DOHH2 (cell line): ENCODE measurements around the gene MTOR.

Experiments
- H3F3A ChIP-seq: fragments of 200-600 bp; sonication (generic), shearing (Covaris generic); 2 replicates; pipeline ENCODE4 v1.6.0; 2016; ENCODE audit warnings: antibody characterized with exemption, mild to moderate bottlenecking; ENCODE audit not compliant: control insufficient read depth, insufficient read depth
- H3K27ac ChIP-seq: fragments of 200-600 bp; sonication (generic); 2 replicates; pipeline ENCODE4 v1.5.1; 2014; ENCODE audit warnings: low read depth, mild to moderate bottlenecking, low read length, moderate library complexity
- H3K27me3 ChIP-seq: fragments of 200-600 bp; sonication (generic); 2 replicates; pipeline ENCODE4 v1.6.1; 2014; ENCODE audit warnings: mild to moderate bottlenecking, low read length, mixed read lengths; ENCODE audit not compliant: control insufficient read depth
- H3K36me3 ChIP-seq: fragments of 200-600 bp; sonication (generic); 2 replicates; pipeline ENCODE4 v1.6.1; 2014; ENCODE audit warnings: mild to moderate bottlenecking, low read length, moderate library complexity, mixed read lengths; ENCODE audit not compliant: control insufficient read depth
- H3K4me1 ChIP-seq: fragments of 200-600 bp; sonication (generic); 2 replicates; pipeline ENCODE4 v1.6.1; 2014; ENCODE audit warnings: mild to moderate bottlenecking, low read length, mixed read lengths; ENCODE audit not compliant: control insufficient read depth
- H3K4me2 ChIP-seq: fragments of 200-600 bp; sonication (generic); 2 replicates; pipeline ENCODE4 v1.6.0; 2014; ENCODE audit warnings: mild to moderate bottlenecking, low read length, moderate library complexity
- H3K4me3 ChIP-seq: fragments of 200-600 bp; sonication (generic); 2 replicates; pipeline ENCODE4 v1.5.1; 2014; ENCODE audit warnings: mild to moderate bottlenecking, low read length, mixed read lengths
- H3K79me2 ChIP-seq: fragments of 200-600 bp; sonication (generic); 2 replicates; pipeline ENCODE4 v1.6.1; 2014; ENCODE audit warnings: mild to moderate bottlenecking, low read length, mixed read lengths; ENCODE audit not compliant: control insufficient read depth
- H3K9me2 ChIP-seq: fragments of 200-600 bp; sonication (generic); replicated peaks from 2 replicates; pipeline ENCODE4 v1.6.1; 2014; ENCODE audit warnings: mild to moderate bottlenecking, low read length, mixed read lengths; ENCODE audit not compliant: control insufficient read depth
- H3K9me3 ChIP-seq: fragments of 200-600 bp; sonication (generic); 2 replicates; pipeline ENCODE4 v1.6.1; 2014; ENCODE audit warnings: antibody characterized with exemption, low read length, mixed read lengths; ENCODE audit not compliant: control insufficient read depth, insufficient read depth
- H4K20me1 ChIP-seq: fragments of 200-600 bp; sonication (generic); 2 replicates; pipeline ENCODE4 v1.6.0; 2014; ENCODE audit warnings: low read depth, mild to moderate bottlenecking, antibody characterized with exemption, low read length, moderate library complexity; ENCODE audit not compliant: control insufficient read depth, insufficient read depth
- EZH2phosphoT487 ChIP-seq: fragments of 200-600 bp; sonication (generic); IDR thresholded peaks from 2 replicates; pipeline ENCODE4 v1.6.1; 2017; ENCODE audit warnings: borderline replicate concordance, mild to moderate bottlenecking, antibody characterized with exemption, low read length, moderate library complexity, mixed read lengths
- TF ChIP-seq, protein P1 (sequence below): fragments of 200-600 bp; sonication (generic); IDR thresholded peaks from one replicate; pipeline ENCODE4 v1.5.1; 2014; ENCODE audit warnings: antibody characterized with exemption, mild to moderate bottlenecking, low read depth, low read length; ENCODE audit not compliant: poor library complexity, severe bottlenecking

MTOR gene

DNA sequence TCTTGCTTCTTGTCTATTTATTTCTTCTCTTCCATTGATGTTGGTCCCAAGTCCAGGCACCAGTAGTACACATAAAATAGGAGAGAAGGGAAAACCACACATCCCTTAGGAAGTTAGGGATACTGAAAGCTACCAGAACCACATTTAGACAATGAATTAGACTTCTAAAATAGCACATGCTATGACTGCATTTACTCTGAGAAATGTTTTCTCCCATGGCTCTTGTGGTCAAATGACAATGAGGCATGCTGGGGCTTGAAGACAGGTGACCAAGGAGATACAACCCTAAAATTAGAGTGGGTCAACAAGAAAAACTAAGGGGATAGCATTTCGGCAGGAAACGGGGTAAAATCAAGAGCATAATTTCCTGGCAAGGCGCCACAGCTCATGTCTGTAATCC, 17.1 kb downstream of the MTOR start:
- H3K27me3 ChIP-seq, result no peaks in the 10 kb centered on the region
- peaks cover 3% of the 10 kb centered on the region for H4K20me1 ChIP-seq
- no peak overlapping the region for H3K4me2 ChIP-seq
- H3K9me2 ChIP-seq, result no peaks in the 10 kb centered on the region
- H3K79me2 ChIP-seq, result peaks cover 3% of the 10 kb centered on the region; the same call in 1 of the 2 replicates
- H3K4me3 ChIP-seq, result no peak overlapping the region
- peaks cover 63% of the 10 kb centered on the region for H3K36me3 ChIP-seq
- no peak for TF ChIP-seq EZH2phosphoT487
- no peaks in the 10 kb centered on the region for H3K9me3 ChIP-seq
- H3K4me1 ChIP-seq, result peaks cover 7% of the 10 kb centered on the region
- H3F3A ChIP-seq, result no peaks in the 10 kb centered on the region; the same call in 1 of the 2 replicates
- no peak overlapping the region for H3K27ac ChIP-seq

DNA sequence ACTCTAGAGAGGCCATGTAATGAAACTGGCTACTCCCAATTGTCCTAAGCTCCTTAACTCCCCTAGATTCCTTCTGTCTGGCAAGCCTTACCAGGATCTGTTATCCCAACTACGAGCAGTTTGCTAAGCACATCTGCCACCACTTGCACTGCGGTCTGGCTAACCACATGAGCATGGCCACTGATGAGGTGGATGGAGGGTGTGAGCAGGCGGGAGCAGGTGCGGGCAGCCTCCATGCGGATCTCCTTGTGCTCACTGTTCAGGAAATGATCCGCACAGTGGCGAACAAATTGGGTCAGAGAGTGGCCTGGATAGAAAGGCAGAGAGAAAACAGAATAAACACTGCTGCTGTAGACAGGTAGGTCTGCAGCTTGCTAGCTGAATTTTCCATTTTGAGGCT, 24.0 kb downstream of the MTOR start:
- peaks cover 3% of the 10 kb centered on the region for H4K20me1 ChIP-seq
- no peaks in the 10 kb centered on the region for H3K9me2 ChIP-seq
- peaks cover 81% of the 10 kb centered on the region for H3K36me3 ChIP-seq
- peaks cover 3% of the 10 kb centered on the region; the same call in 1 of the 2 replicates for H3K79me2 ChIP-seq
- no peak overlapping the region for H3K4me2 ChIP-seq
- H3K4me3 ChIP-seq, result no peak overlapping the region
- H3K27me3 ChIP-seq, result no peaks in the 10 kb centered on the region
- peaks cover 15% of the 10 kb centered on the region for H3K4me1 ChIP-seq
- no peak overlapping the region for H3K27ac ChIP-seq
- H3F3A ChIP-seq, result no peaks in the 10 kb centered on the region; the same call in 1 of the 2 replicates
- H3K9me3 ChIP-seq, result no peaks in the 10 kb centered on the region
- TF ChIP-seq, protein P1, sequence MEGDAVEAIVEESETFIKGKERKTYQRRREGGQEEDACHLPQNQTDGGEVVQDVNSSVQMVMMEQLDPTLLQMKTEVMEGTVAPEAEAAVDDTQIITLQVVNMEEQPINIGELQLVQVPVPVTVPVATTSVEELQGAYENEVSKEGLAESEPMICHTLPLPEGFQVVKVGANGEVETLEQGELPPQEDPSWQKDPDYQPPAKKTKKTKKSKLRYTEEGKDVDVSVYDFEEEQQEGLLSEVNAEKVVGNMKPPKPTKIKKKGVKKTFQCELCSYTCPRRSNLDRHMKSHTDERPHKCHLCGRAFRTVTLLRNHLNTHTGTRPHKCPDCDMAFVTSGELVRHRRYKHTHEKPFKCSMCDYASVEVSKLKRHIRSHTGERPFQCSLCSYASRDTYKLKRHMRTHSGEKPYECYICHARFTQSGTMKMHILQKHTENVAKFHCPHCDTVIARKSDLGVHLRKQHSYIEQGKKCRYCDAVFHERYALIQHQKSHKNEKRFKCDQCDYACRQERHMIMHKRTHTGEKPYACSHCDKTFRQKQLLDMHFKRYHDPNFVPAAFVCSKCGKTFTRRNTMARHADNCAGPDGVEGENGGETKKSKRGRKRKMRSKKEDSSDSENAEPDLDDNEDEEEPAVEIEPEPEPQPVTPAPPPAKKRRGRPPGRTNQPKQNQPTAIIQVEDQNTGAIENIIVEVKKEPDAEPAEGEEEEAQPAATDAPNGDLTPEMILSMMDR, result no peak
- no peak for TF ChIP-seq EZH2phosphoT487

- Histone ChIP-seq H4K20me1 (peaks cover 3% of the 10 kb centered on the region), H3K9me3 (no peaks in the 10 kb centered on the region), H3K4me2 (no peak overlapping the region), H3F3A (no peaks in the 10 kb centered on the region; the same call in 1 of the 2 replicates), H3K36me3 (peaks cover 78% of the 10 kb centered on the region), H3K27me3 (no peaks in the 10 kb centered on the region), H3K79me2 (peaks cover 3% of the 10 kb centered on the region; the same call in 1 of the 2 replicates), H3K9me2 (no peaks in the 10 kb centered on the region), H3K27ac (no peak overlapping the region), H3K4me3 (no peak overlapping the region), H3K4me1 (peaks cover 15% of the 10 kb centered on the region)
- TF ChIP-seq EZH2phosphoT487, result no peak
- TF ChIP-seq, protein P1, result no peak
These were observed 25.0 kb downstream of the MTOR start for GRCh38 chr1:11237356-11237755.

- no peaks in the 10 kb centered on the region for H3K27me3 ChIP-seq
- no peaks in the 10 kb centered on the region for H3K9me3 ChIP-seq
- H3K79me2 ChIP-seq, result no peaks in the 10 kb centered on the region
- H3K4me2 ChIP-seq, result no peak overlapping the region
- H4K20me1 ChIP-seq, result no peaks in the 10 kb centered on the region
- H3K27ac ChIP-seq, result no peak overlapping the region
- H3K4me3 ChIP-seq, result no peak overlapping the region
- no peaks in the 10 kb centered on the region for H3K9me2 ChIP-seq
- H3F3A ChIP-seq, result no peaks in the 10 kb centered on the region
- TF ChIP-seq, protein P1, result no peak
- TF ChIP-seq EZH2phosphoT487, result no peak
- peaks cover 88% of the 10 kb centered on the region for H3K36me3 ChIP-seq
- peaks cover 27% of the 10 kb centered on the region for H3K4me1 ChIP-seq
These were observed 29.1 kb downstream of the MTOR start for GRCh38 chr1:11233208-11233607.
